IPS DF 6.9 (cell line): Measurements from ENCODE around the gene NETO2.

Source experiments
- DNase-seq: peaks from one replicate; pipeline ENCODE4 v3.0.0-alpha.2; 2013; ENCODE audit warnings: low read depth, low spot score
- H3K27ac ChIP-seq: one replicate; pipeline ENCODE4 v1.5.1; 2013; ENCODE audit warnings: low read length, control low read depth
- H3K27me3 ChIP-seq: 2 replicates; pipeline ENCODE4 v1.6.1; 2013; ENCODE audit warnings: mild to moderate bottlenecking, low read length; ENCODE audit not compliant: control insufficient read depth, insufficient read depth
- H3K36me3 ChIP-seq: 2 replicates; pipeline ENCODE4 v1.6.1; 2013; ENCODE audit warnings: low read length; ENCODE audit not compliant: control insufficient read depth, insufficient read depth
- H3K4me1 ChIP-seq: 2 replicates; pipeline ENCODE4 v1.6.1; 2013; ENCODE audit warnings: low read length; ENCODE audit not compliant: control insufficient read depth, insufficient read depth
- H3K4me3 ChIP-seq: 2 replicates; pipeline ENCODE4 v1.5.1; 2013; ENCODE audit warnings: mild to moderate bottlenecking, low read length
- H3K9me3 ChIP-seq: 2 replicates; pipeline ENCODE4 v1.6.1; 2013; ENCODE audit warnings: low read length, inconsistent platforms; ENCODE audit not compliant: control insufficient read depth, insufficient read depth
- WGBS: extraction: QIAGEN DNeasy Blood & Tissue Kit; methylation state at CpG from one replicate; pipeline ENCODE4 v1.1.7; 2013; ENCODE audit warnings: mixed read lengths, missing lambda C conversion rate; ENCODE audit not compliant: insufficient read length, insufficient coverage; 5-methylcytosine and 5-hydroxymethylcytosine counted together

The NETO2 gene

GRCh38 chr16:47046726-47047523 lies 96.8 kb downstream of the NETO2 start:
- Histone ChIP-seq H3K27ac (no peak overlapping the region), H3K4me3 (no peak overlapping the region), H3K4me1 (no peaks in the 10 kb centered on the region), H3K27me3 (no peaks in the 10 kb centered on the region), H3K9me3 (no peaks in the 10 kb centered on the region), H3K36me3 (no peaks in the 10 kb centered on the region)
- no CpG with 5 or more reads among the region's 8 CpGs for WGBS
- DNase-seq: no peak

GRCh38 chr16:47045459-47045858 lies 98.3 kb downstream of the NETO2 start:
- Histone ChIP-seq H3K36me3 (no peaks in the 10 kb centered on the region), H3K27me3 (no peaks in the 10 kb centered on the region), H3K4me3 (no peak overlapping the region), H3K4me1 (no peaks in the 10 kb centered on the region), H3K9me3 (no peaks in the 10 kb centered on the region), H3K27ac (no peak overlapping the region)
- DNase-seq: no peak
- no CpG with 5 or more reads among the region's 3 CpGs for WGBS

- WGBS: no CpG with 5 or more reads among the region's 8 CpGs
- no peak for DNase-seq
- Histone ChIP-seq H3K4me1 (no peaks in the 10 kb centered on the region), H3K27me3 (no peaks in the 10 kb centered on the region), H3K36me3 (no peaks in the 10 kb centered on the region), H3K27ac (no peak overlapping the region), H3K4me3 (no peak overlapping the region), H3K9me3 (no peaks in the 10 kb centered on the region)
Observed at GRCh38 chr16:47045023-47045422, 98.7 kb downstream of the NETO2 start.

GRCh38 chr16:47043970-47044684 lies 99.6 kb downstream of the NETO2 start:
- Histone ChIP-seq H3K4me3 (no peak overlapping the region), H3K27ac (no peak overlapping the region), H3K4me1 (no peaks in the 10 kb centered on the region), H3K36me3 (no peaks in the 10 kb centered on the region), H3K27me3 (no peaks in the 10 kb centered on the region), H3K9me3 (no peaks in the 10 kb centered on the region)
- WGBS: no CpG with 5 or more reads among the region's 8 CpGs
- DNase-seq: no peak

GRCh38 chr16:47043200-47043599 lies 100.5 kb downstream of the NETO2 start:
- WGBS: no CpG with 5 or more reads among the region's 8 CpGs
- H3K4me1 ChIP-seq: no peaks in the 10 kb centered on the region
- H3K36me3 ChIP-seq: no peaks in the 10 kb centered on the region
- no peak overlapping the region for H3K4me3 ChIP-seq
- H3K9me3 ChIP-seq: no peaks in the 10 kb centered on the region
- no peak for DNase-seq
- H3K27me3 ChIP-seq: peaks cover 2% of the 10 kb centered on the region; the same call in 1 of the 2 replicates
- no peak overlapping the region for H3K27ac ChIP-seq

GRCh38 chr16:47037746-47038458 lies 105.8 kb downstream of the NETO2 start:
- no peak overlapping the region for H3K27ac ChIP-seq
- no peaks in the 10 kb centered on the region; the same call in 1 of the 2 replicates for H3K4me1 ChIP-seq
- no CpG with 5 or more reads among the region's 67 CpGs for WGBS
- H3K27me3 ChIP-seq: peaks cover 3% of the 10 kb centered on the region; the same call in 1 of the 2 replicates
- peak; percentile 39 for DNase-seq
- H3K4me3 ChIP-seq: peak overlapping the region; percentile 56; the same call in 1 of the 2 replicates
- H3K36me3 ChIP-seq: no peaks in the 10 kb centered on the region
- H3K9me3 ChIP-seq: no peaks in the 10 kb centered on the region

- DNase-seq: no peak
- Histone ChIP-seq H3K27ac (no peak overlapping the region), H3K36me3 (no peaks in the 10 kb centered on the region), H3K4me1 (no peaks in the 10 kb centered on the region; the same call in 1 of the 2 replicates), H3K4me3 (peak overlapping the region; percentile 56; the same call in 1 of the 2 replicates), H3K27me3 (peaks cover 3% of the 10 kb centered on the region; the same call in 1 of the 2 replicates), H3K9me3 (no peaks in the 10 kb centered on the region)
- WGBS: no CpG with 5 or more reads among the region's 24 CpGs
Observed at GRCh38 chr16:47037396-47037745, 106.4 kb downstream of the NETO2 start.

GRCh38 chr16:47036201-47036600 lies 107.5 kb downstream of the NETO2 start:
- no CpG with 5 or more reads among the region's 5 CpGs for WGBS
- Histone ChIP-seq H3K9me3 (no peaks in the 10 kb centered on the region), H3K36me3 (no peaks in the 10 kb centered on the region), H3K27ac (no peak overlapping the region), H3K27me3 (peaks cover 3% of the 10 kb centered on the region; the same call in 1 of the 2 replicates), H3K4me1 (no peaks in the 10 kb centered on the region; the same call in 1 of the 2 replicates), H3K4me3 (no peak overlapping the region)
- DNase-seq: no peak

- H3K4me1 ChIP-seq: no peaks in the 10 kb centered on the region; the same call in 1 of the 2 replicates
- no peak overlapping the region for H3K4me3 ChIP-seq
- H3K27ac ChIP-seq: no peak overlapping the region
- H3K36me3 ChIP-seq: no peaks in the 10 kb centered on the region
- no peak for DNase-seq
- H3K27me3 ChIP-seq: peaks cover 3% of the 10 kb centered on the region; the same call in 1 of the 2 replicates
- no CpG with 5 or more reads among the region's 8 CpGs for WGBS
- H3K9me3 ChIP-seq: no peaks in the 10 kb centered on the region
Observed at GRCh38 chr16:47035436-47035835, 108.3 kb downstream of the NETO2 start.

- Histone ChIP-seq H3K4me1 (no peaks in the 10 kb centered on the region; the same call in 1 of the 2 replicates), H3K36me3 (no peaks in the 10 kb centered on the region), H3K4me3 (no peak overlapping the region), H3K9me3 (no peaks in the 10 kb centered on the region), H3K27ac (no peak overlapping the region), H3K27me3 (peaks cover 3% of the 10 kb centered on the region; the same call in 1 of the 2 replicates)
- WGBS: no CpG with 5 or more reads among the region's 2 CpGs
- no peak for DNase-seq
Observed at GRCh38 chr16:47034455-47034854, 109.3 kb downstream of the NETO2 start.
